ENCODE measurements around the gene EPC2.

The EPC2 gene

GRCh38 chr2:148814860-148815419 is 170.4 kb downstream of the EPC2 start:
- no peak for DNase-seq

- DNase-seq = no peak
Observed at GRCh38 chr2:148816176-148816575, 171.6 kb downstream of the EPC2 start.

- no peak for DNase-seq
Observed at GRCh38 chr2:148817210-148817708, 172.7 kb downstream of the EPC2 start.

GRCh38 chr2:148819019-148819585 is 174.6 kb downstream of the EPC2 start:
- no peak for DNase-seq

GRCh38 chr2:148824190-148824589 is 179.6 kb downstream of the EPC2 start:
- DNase-seq = no peak

GRCh38 chr2:148826791-148827190 is 182.2 kb downstream of the EPC2 start:
- DNase-seq = no peak

- no peak for DNase-seq
Observed at GRCh38 chr2:148828941-148829340, 184.4 kb downstream of the EPC2 start.

GRCh38 chr2:148829618-148830017 is 185.1 kb downstream of the EPC2 start:
- no peak for DNase-seq

GRCh38 chr2:148832637-148833036 is 188.1 kb downstream of the EPC2 start:
- no peak for DNase-seq

Measured in CD4-positive, alpha-beta T cell treated with Interleukin-17A for 4 hours (primary cell).